ENCODE results near the gene SOAT2. TPM values are rescaled to one million over a fixed set of nuclear protein-coding genes. Genes with fewer than 3 reads are reported as not detected.
"Not testable (repeated sequence)": the region's sequence is repeated elsewhere in the genome, so short reads cannot be mapped to it uniquely, and the experiment has no call there.

The SOAT2 gene
- total RNA-seq, 1 donor from 2014 or later: 0.43 TPM

DNA sequence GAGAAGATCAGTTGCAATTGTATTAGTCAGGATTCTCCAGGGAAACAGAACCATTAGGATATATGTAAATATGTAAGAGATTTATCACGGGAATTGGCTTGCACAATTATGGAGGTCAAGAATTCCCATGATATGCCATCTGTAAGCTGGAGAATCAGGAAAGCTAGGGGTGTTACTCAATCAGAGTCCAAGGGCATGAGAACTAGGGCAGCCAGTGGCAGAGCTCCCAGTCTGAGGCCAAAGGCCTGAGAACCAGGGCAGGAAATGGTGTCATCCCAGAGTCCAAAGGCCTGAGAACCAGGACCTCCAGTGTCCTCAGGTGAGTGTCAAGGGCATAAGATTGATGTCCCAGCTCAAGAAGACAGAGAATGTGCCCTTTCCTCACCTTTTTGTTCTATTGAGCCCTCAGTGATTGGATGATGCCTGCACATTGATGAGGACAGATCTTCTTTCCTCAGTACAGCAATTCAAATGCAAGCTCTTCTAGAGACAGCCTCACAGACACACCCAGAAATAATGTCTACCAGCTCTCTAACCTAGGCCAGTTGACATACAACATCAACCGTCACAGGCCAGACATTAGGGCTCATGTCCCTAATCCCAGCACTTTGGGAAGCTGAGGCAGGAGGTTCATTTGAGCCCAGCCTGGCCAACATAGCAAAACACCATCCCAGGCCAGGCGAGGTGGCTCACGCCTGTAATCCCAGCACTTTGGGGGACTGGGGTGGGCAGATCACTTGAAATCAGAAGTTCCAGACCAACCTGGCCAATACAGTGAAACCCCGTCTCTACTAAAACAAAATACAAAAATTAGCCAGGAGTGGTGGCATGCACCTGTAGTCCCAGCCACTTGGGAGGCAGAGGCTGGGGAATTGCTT is 42.3 kb downstream of the SOAT2 start:
- intact Hi-C loops (cut with micrococcal nuclease): no loop called here

DNA sequence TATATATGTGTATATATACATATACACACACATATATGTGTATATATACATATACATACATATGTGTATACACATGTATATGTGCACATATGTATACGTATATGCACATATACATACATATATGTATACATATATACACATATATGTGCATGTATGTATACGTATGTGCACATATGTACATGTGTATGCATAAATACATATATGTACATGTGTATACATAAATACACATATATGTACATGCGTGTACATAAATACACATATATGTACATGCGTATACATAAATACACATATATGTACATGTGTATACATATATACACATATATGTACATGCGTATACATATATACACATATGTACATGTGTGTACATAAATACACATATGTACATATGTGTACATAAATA is 43.9 kb downstream of the SOAT2 start:
- intact Hi-C loops (cut with micrococcal nuclease): no loop called here

DNA sequence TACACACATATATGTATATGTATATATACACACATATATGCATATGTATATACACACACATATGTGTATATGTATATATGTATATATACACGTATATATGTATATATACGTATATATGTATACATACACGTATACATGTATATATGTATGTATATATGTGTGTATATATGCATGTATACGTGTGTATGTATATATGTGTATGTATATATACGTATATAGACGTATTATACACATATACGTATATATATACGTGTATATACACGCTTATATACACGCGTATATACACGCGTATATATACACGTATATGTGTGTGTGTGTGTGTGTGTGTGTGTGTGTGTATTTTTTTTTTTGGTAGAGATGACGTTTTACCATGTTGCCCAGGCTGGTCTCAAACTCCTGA is 44.4 kb downstream of the SOAT2 start:
- intact Hi-C loops (cut with micrococcal nuclease): no loop called here

DNA sequence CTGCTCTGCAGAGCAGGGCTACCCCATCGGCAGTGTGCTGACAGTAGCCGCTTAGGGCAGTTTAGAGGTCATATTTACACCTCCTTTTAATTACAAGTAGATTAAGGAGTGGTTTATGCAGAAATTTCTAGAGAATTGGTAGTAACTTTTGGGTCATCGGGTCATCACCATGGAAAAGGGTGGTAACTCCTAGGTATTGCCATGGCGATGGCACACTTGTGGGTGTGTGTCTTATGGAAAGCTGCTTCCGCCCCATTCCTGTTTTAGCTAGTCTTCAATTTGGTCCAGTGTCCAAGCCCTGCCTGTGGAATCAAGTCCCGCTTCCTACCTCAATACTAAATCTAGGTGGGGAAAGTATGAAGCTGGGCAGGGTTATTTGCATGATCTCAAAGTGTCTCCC is 47.8 kb downstream of the SOAT2 start:
- intact Hi-C loops (cut with micrococcal nuclease): no loop called here

DNA sequence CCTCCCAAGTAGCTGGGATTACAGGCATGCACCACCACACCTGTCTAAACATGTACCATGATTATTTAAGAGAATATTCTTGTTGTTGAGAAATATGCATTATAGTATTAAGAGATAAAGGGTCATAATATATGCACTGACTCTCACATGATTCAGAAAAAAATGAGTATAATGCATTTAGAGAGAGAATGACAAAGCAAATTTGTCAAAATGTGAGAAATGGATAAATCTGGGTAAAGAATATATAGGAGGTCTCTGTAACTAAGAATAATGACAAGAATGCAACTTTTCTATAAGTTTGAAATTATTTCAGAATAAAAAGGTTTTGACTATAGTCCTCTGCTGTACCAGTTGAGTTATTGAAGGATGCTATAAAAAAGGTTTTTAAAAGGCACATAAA is 49.1 kb downstream of the SOAT2 start:
- intact Hi-C loops (cut with micrococcal nuclease): no loop called here

DNA sequence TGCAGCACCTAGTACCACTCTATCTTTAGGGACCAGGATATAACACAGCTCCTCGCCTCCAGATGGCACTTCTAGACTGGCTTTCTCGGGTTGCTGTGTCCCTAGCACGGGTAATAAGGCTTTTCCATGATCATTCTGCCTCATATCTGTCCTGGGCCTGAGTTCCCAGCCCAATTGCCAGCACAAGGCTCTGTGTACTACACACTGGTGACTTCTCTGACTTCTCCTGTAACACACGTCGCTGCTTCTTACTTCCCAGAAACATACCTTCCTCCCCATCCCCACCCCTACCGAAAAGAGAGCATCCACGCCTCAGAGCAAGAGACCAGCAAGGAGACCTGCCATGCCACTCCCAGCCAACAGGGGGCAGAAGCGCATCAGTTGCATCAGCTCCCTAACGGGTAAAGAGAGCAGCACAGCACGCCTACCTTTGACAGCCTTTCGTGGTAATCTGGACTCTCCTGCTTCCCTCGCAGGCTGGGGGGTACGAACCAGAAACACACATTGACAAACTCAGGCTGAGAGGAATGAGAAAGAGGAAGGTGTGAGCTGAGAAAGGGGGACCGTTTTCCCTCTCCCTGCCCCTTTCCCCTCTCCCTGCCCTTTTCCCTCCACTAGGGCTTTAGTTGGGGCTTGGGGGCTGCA is 56.0 kb downstream of the SOAT2 start:
- intact Hi-C loops (cut with micrococcal nuclease): loop anchor here (1.0 to 5.0 kb wide), 6 partner anchors 21 to 186 kb away; partner anchors contain the start of genes AAAS, CSAD and ZNF740

DNA sequence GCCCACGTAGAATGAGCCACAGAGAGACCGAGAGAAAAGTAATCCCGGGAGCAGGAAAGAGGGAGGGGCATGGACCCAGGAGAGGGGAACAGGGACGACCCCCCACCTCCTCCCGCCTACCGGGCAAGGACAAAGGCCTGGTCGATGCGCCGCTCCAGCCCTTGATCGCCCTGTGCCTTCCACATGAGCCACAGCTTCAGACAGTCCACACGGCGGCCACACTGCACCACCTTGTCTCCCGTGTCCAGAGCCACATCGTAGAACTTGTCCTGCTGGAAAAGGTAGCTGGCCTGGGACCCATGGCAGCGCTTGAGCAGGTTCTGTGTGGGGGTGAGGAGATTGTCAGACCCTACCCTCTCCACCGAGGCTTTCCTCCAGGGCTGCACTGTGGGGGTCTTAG is 56.7 kb downstream of the SOAT2 start:
- intact Hi-C loops (cut with micrococcal nuclease): loop anchor here (1.0 to 5.0 kb wide), 6 partner anchors 20 to 185 kb away; partner anchors contain the start of genes AAAS, CSAD and ZNF740

DNA sequence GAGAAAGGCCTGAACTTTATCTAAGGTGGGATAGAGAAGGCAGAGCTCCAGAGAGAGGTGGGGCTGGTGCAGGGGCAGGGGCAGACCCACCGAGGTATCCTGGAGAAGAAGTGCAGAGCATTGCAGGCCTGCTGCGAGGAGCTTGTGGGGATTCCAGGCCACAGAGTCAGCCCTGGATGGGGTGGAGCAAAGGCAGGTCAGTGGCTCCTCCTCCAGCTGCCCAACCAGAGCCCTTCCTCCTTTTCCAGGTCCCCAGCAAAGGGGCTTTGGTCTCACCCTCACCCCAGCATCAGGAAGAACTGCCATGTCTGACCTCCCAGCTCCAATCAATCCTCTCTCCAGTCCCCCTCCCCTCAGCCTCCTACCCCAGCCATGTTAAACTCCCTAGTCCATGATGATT is 57.4 kb downstream of the SOAT2 start:
- intact Hi-C loops (cut with micrococcal nuclease): no loop called here

DNA sequence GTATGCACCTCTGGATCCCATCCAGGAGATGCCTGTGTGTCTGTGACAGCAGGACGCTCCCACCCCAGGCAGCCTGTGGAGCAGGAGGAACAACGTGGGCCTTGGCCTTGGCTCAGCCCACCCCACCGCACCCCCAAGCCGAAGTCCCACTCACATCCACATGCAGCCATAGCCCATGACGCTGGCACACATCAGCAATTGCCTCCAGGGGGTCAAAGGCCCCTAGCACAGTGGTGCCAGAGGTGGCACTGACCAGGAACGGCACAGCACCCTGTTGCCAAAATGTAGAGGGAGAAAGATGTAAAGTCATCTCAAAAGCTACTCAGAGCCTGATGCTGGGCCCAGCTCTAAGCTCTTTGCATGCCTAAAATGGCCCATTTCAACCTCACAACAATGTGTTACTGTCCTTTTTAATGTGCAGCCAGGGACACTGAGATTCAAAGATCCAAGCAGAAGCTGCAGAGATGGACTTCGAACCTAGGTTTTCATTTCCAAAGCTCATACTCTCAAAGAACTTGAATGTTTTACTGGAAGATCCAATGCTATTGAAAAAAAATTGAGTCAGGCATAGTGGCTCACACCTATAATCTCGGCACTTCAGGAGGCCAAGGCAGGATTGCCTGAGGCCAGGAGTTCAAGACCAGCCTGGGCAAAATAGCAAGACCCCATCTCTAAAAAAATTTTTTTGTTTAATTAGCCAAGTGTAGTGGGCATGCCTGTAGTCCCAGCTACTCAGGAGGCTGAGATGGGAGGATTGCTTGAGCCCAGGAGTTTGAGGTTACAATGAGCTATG is 58.0 kb downstream of the SOAT2 start:
- intact Hi-C loops (cut with micrococcal nuclease): no loop called here

DNA sequence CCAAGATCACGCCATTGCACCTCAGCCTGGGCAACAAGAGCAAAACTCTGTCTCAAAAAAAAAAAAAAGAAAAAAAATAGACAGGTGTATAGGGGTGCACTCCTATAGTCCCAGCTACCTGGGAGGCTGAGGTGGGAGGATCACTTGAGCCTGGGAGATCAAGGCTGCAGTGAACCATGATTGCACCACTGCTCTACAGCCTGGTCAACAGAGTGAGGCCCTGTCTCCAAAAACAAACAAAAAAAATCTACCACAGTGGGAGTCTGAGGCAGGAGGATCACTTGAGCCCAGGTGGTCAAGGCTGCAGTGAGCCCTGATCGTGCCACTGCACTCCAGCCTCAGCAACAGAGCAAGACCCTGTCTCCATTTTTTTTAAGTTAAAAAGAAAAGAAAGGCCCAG is 59.7 kb downstream of the SOAT2 start:
- intact Hi-C loops (cut with micrococcal nuclease): not testable (repeated sequence)

DNA sequence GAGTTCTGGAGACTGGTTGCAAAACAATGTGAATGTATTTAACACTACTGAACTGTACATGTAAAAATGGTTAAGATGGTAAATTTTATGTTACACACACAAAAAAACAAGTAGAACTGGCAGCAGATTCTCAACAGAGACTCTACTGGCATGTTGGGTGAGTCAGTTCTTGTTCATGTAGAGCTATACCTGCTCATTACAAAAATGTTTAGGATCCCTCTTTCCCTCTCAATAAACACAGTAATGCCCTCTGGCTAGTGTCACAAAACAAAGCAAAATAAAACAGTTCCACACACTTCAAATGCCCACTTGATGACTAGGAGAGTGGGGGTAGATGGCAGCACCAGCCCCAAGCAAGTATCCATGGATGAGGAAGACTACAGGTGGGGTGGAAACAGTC is 63.6 kb downstream of the SOAT2 start:
- intact Hi-C loops (cut with micrococcal nuclease): no loop called here

DNA sequence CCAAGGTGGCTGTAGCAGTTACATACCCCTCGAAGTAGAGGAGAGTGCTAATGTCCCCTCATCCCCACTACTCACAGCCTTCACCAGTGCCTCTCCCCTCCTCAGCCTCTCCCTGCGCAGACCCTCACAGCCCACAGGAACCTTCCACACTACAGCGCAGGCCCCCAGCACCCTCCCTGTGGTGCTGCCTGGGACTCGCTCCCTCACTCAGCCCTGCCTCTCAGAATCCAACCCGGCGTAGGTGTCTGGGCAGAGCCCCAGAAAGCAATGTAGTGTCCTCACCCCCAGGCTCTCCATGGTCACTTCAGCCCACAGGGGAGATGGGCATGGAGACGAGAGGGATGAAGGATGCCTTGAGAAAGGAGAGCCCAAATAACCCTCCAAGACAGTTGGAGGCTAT is 66.4 kb downstream of the SOAT2 start:
- intact Hi-C loops (cut with micrococcal nuclease): no loop called here

DNA sequence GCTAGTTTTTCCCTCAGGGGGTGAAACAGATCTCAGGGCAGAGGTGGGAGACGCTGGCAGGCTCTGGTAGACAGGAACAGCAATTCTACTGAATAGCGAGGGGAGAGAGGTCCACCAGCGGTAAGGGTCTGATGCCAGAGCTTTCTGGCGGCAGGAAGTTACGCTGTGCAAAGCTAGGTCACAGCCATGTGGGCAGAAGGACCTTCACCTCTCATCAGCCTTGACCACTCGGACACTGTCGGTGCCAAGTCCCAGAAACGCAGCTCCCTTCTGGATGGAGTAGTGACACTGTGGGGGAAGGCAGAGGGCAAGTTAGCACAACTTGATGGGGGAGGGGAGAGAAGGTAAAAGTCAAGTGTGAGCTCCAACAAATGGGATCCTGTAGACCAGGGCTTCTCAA is 66.9 kb downstream of the SOAT2 start:
- intact Hi-C loops (cut with micrococcal nuclease): no loop called here

DNA sequence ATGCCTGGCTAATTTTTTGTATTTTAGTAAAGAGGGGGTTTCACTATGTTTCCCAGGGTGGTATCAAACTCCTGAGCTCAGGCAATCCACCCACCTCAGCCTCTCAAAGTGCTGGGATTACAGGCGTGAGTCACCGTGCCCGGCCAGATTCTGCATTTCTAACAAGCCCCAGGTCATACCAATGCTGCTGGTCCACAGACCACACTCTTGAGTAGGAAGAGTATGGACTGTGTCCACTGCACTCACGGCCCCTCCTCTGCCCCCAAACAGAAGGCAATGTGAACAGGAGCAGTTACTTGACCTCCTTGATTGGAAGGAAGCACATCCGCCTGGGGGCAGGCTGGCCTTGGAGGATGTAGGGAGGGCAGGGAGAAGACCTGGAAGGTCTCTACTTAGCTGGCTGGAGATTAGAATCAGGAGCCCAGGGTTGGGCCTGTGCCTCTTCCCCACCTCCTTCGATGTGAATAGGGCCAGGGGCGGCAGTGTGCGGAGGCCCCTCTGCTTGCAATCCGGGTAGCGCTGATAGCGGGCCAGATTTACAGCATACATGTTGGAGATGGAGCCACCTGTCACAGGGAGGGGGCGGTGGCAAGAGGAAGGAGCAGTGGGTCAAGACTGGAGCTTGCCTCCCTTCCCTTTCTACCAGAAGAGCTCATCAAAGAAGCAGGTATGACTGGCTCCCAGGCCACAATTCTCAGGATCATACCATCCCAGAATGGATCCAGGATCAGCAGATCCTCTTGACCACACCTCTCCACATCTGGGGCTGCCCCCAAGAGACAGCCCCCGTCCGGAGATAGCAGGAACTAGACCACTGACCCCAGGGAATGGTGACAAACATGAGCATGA is 67.8 kb downstream of the SOAT2 start:
- intact Hi-C loops (cut with micrococcal nuclease): no loop called here

DNA sequence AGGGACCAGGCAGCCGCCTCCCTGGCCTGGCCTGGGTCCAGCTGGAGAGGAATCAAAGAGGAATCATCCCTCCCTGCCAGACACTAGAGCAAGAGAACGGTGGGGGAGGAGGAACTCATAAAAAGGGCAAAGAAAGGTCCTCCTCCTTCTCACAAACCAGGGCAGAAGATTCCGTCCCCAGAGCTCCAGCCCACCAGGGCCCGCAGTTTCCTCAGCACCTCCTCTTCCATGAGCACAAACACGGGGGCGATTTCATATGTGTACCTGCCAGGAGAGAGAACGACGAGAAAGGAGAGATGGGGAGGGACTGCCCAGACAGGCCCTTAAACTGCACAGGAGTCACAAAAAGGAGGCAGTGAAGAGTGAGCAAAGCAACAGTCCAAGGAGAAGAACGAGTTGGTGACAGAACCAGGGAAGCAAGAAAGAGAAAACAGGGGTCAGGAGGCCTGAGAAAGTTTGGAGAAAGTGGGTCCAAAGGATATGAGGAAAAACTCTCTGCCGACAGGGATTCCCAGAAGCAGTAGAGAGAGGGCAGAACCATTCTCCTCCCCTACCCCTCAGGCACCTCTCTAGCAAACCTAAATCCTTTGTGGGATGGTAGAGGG is 68.5 kb downstream of the SOAT2 start:
- intact Hi-C loops (cut with micrococcal nuclease): no loop called here

DNA sequence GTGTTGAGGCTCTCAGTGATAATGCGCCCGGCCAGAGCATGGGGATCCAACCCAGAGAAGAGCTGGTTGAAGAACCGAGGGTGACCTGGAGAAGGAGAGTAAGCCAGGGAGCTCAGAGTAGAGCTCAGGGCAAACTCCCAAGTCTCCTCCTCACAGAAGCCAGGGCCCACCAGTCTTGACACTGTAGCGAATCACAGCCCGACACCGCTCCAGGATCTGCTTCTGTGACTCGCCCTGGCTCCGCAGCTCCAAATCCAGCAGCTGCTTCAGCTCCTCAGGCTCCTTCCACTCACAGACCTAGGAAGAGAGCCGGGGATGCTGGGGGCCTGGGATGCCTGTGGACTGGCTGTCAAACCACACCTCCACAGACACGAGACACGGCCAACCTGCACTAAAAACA is 69.1 kb downstream of the SOAT2 start:
- intact Hi-C loops (cut with micrococcal nuclease): no loop called here

DNA sequence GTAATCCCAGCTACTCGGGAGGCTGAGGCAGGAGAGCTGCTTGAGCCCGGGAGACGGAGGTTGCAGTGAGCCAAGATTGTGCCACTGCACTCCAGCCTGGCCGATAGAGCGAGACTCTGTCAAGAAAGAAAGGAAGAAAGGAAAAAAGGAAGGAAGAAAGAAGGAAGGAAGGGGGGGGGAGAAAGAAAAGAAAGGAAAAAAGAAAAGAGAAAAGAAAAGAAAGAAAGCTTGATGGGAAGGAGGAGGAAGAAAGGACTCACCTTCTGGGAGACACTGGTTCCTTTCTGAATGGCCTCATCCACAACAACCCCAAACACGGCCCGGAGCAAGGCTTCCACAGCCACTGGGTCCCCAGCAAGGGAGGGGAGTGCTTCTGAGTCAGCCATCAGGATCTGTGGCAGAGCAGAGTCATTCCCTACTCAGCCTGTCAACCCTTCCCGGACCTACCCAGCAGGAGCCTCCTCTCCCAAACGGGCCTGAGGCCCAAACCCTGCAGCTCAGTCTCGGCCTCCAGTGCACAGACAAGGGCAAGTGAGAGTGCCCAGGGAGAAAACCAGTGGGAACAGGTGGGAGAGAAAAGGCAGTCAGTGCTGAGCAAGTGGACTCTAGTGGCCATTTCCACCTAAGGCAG is 69.9 kb downstream of the SOAT2 start:
- intact Hi-C loops (cut with micrococcal nuclease): no loop called here

All from T-helper 2 cell treated with Interferon-gamma antibody and Interleukin-4, amounts not matched to agents 100 ng/mL and 5 ng/mL, for 36 hours (primary cell).